ENCODE data around the gene SWAP70.

DNA sequence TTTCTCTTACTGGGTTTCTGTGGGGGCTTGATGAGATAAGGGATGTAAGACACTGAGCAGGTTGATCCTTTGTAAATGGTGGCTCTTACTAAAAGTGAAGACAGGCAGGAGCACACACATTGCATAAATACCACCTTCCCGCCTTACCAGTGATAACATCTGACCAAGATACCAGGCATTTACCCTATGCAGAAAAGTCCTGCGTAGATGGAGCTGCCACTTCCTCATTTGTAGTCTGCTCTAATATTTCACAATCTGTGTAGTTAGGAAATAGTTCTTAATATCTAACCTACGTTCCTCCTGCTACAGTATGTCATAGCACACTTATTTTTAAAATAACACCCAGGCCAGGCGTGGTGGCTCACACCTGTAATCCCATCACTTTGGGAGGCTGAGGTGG lies 23.9 kb upstream of the SWAP70 start:
- TF ChIP-seq, protein P1, sequence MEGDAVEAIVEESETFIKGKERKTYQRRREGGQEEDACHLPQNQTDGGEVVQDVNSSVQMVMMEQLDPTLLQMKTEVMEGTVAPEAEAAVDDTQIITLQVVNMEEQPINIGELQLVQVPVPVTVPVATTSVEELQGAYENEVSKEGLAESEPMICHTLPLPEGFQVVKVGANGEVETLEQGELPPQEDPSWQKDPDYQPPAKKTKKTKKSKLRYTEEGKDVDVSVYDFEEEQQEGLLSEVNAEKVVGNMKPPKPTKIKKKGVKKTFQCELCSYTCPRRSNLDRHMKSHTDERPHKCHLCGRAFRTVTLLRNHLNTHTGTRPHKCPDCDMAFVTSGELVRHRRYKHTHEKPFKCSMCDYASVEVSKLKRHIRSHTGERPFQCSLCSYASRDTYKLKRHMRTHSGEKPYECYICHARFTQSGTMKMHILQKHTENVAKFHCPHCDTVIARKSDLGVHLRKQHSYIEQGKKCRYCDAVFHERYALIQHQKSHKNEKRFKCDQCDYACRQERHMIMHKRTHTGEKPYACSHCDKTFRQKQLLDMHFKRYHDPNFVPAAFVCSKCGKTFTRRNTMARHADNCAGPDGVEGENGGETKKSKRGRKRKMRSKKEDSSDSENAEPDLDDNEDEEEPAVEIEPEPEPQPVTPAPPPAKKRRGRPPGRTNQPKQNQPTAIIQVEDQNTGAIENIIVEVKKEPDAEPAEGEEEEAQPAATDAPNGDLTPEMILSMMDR (conservative IDR thresholded peaks at IDR 0.05 in 1 of 2, IDR thresholded peaks at IDR 0.05 in 1 of 2; ENCODE audit: low read depth in 1 of 2, low read length in 2 of 2): no peak
- TF ChIP-seq EZH2 (IDR thresholded peaks at IDR 0.05; ENCODE audit: low read length, missing control alignments): no peak

Measured in fibroblast of lung (primary cell).